DMS114 treated with DMSO at 0.1 percent for 48 hours (cell line): Measurements from ENCODE around the gene UBE2O.
"Not testable (repeated sequence)": the region's sequence is repeated elsewhere in the genome, so short reads cannot be mapped to it uniquely, and the experiment has no call there.

Source experiments
- DNase-seq: peaks from one replicate; lab custom pipeline; 2025; ENCODE audit not compliant: unreplicated experiment; lab: John Stamatoyannopoulos, UW

Gene UBE2O

GRCh38 chr17:76353004-76353598, 99.9 kb downstream of the UBE2O start:
- DNase-seq, result no peak

- no peak for DNase-seq
Measured at GRCh38 chr17:76351526-76352071, 101.4 kb downstream of the UBE2O start.

DNA sequence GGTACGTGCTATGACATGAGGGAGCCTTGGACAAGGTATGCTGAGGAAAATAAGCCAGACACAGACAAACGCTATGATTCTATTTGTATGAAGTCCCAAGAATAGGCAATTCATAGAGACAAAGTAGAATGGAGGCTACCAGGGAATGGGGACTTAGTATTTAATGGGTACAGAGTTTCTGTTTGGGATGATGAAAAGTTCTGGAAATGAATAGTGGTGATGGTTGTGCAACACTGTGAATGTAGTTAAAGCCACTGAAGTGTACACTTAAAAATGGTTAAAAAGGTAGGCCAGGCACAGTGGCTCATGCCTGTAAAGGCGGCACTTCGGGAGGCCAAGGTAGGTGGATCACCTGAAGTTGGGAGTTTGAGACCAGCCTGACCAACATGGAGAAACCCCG, 102.5 kb downstream of the UBE2O start:
- DNase-seq, result no peak

DNA sequence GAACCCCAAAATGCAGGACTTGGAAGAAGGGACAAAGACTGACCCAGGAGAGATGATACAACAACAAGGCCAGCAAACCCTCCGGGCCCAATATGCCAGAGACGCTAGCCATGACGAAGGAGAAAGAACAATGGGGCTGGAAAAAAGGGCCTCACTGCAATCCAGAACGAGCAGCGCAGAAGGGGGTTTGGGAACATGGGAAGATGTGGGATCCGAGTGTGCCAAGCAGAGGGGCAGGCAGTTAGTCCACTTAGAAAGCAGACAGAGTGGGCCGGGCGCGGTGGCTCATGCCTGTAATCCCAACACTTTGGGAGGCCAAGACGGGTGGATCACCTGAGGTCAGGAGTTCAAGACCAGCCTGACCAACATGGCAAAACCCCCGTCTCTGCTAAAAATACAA, 106.0 kb downstream of the UBE2O start:
- not testable (repeated sequence) for DNase-seq

GRCh38 chr17:76345377-76345974, 107.5 kb downstream of the UBE2O start:
- DNase-seq, result no peak

DNA sequence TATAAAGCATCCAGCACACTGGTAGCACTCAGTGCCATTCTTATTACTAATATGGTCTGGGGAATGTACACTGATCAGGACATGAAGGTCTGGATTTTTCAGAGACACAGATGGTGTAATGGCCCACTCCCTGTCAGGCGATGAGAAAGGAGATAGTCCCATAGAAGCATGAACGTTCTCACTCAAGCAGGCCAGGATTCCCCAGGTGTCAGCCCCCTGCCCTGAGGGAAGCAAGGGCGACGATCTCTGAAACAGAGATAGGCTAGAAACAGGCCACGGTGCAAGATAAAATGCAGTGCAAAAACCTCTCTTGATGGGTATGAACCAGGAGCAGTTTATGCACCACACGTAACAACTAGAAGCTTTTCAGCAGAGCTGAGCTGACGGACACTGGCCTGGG, 109.8 kb downstream of the UBE2O start:
- no peak for DNase-seq

DNA sequence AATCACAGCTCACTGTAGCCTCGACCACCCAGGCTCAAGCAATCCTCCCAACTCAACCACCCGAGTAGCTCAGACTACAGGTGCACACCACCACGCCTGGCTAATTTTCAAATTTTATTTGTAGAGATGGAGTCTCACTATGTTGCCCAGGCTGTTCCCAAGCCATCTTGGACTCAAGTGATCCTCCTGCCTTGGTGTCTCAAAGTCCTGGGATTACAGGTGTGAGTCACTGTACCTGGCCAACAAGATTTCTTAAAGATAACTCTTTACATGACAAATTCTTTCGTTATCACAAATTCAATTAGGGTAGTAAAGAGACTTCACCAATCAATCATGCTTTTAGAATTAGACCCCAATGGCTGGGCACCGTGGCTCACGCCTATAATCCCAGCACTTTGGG, 111.7 kb downstream of the UBE2O start:
- DNase-seq, result no peak
